IPS-11a (cell line): ENCODE data around the gene LINC00237.

Experiments
- H3K4me3 ChIP-seq: one replicate; pipeline ENCODE4 v1.5.1; 2013; ENCODE audit warnings: low read depth, low read length, control low read depth

The LINC00237 gene

DNA sequence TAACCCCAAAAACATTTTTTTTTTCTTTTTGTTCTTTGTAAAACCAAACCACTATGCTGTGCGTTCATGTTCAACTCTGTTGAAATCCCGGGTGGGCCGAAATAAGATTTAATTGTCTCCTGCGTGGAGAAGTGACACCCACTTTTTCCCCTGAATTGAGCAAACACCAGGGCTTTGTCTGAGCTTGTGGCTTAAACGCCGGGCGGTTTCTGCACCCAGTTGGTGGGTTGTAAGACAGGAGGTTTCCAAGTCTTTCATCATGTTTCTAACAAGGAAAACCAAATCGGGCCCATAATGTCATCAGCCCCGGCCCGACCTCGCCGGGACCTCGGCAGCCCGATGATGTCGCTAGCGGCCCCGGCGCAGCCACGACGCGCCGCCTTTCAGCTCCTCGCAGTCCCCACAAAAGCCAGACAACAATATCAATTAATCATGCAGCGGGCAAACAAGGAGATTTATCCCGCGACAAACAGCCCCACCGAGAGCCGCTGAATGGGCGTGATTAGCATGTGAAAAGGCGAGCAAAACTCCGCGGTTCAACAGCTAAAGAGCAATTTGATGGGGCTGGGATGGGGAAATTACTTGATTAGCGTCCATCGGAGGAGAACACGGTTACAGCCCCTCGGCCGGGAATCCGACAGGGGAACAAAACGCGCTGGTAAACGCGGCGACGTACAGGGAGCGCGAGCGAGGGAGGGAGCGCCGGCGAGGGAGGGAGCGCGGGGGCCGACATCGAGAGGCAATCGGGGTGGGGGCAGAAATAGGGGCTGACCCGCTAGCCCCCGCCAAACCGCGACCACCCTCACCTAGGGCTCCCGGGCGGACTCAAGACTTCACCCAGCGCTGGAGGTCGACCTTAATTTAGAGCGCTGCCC lies 5.3 kb downstream of the LINC00237 start:
- peak overlapping the region; percentile 51 for H3K4me3 ChIP-seq

DNA sequence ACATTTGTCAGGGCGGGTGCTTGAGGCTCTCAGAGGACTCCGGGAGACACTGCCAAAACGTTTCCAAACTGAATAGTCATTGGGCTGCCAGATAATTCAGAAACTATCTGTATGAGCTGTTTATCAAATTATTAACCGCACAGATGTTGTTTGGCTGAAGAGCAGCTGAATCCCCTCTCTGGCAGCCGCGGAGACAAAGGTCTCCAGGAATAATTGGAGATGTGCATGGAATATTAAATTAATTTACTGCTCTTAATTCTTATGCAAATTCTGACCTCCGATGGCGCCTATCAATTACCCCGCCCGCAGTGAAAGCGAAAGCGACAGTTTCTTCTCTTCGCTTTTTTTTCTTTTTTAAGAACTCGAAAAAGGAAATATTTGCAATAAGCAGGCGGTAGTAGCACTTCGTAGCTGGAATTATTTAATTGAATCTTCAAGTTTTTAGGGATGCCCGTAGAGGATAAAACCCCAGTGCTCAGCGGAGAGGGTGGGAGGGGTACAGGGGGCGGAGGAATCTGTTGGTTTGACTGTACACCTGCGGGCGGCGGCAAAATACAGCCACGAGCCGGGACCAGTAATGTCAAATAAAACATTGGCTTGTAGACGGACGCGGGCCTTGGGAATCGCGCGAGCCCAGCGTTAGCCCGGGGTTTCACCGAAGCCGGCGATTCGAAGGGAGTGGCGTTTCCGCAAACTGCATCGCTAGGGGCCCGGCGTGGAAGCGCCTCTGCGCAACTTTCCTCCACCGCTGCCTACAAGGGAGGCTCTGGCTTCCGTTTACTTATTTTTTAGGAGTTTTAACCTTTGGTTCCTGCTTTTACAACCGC lies 6.2 kb downstream of the LINC00237 start:
- peak overlapping the region; percentile 36 for H3K4me3 ChIP-seq

DNA sequence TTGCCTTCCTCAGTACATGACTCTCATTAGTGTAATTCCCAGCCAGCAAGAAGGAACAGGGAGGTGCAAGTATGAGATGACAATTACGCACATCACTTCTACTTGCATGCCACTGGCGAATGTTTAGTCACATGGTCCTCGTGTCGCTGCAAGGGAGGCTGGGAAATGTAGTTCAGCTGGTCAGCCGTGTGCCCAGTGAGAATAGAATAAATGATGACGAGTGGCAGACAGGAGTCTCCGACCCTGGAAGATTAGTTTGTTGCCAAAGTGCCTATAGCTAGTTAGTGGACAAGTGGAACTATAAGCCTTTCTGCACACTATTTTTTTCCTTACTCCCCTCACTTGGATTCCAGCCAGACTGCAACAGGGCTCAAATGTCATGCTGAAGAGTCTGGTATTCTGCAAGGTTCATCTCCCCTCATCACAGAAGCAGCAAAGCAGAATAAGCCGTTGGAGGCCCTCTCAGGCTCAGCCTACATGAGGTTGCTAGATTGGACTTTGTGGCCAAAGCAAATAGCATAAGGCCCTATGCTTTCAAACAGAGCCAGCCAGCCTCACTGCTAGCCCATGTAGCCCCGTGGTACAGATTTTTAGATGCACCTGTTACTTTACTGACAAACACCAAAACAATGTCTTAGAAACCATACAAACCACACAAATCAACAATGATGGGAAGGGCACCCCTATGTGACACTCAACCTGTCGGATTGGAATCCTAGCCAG lies 9.7 kb downstream of the LINC00237 start:
- H3K4me3 ChIP-seq = no peak overlapping the region

DNA sequence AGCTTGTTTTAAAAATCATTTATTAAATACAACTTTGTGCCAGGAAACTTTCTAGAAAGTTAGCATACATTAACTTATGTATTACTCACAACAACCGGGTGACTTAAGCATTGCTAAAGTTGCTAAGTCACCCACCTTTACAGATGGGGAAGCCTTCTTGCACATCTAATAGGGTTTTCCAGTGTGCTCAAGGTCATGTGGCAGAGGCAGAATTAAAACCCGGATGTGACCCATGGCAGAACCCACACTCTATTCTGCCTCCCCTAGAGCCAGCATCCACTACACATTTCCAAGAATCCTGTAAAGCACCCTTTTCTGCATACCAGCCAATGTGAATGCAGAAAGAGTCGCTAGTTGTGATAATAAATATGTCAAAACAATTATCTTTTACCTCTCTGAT lies 13.4 kb downstream of the LINC00237 start:
- no peak overlapping the region for H3K4me3 ChIP-seq

DNA sequence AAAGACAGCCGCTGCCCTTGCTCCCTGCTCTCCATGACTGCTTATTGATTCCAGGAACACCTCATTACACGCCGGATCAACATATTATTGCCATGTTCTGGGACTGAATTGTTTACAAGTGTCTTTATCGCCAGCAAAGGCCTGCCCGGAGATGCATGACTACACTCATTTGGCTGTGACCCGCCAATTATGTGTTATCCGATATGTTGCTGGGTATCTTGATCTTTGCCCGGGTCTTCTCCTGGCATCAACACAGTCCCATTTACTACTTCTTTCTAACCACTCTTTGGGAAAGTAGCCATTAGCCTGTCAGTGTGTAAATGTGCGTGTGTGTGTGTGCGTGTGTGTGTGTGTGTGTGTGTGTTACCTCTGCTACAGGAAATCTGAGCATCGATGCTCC lies 15.4 kb downstream of the LINC00237 start:
- no peak overlapping the region for H3K4me3 ChIP-seq

DNA sequence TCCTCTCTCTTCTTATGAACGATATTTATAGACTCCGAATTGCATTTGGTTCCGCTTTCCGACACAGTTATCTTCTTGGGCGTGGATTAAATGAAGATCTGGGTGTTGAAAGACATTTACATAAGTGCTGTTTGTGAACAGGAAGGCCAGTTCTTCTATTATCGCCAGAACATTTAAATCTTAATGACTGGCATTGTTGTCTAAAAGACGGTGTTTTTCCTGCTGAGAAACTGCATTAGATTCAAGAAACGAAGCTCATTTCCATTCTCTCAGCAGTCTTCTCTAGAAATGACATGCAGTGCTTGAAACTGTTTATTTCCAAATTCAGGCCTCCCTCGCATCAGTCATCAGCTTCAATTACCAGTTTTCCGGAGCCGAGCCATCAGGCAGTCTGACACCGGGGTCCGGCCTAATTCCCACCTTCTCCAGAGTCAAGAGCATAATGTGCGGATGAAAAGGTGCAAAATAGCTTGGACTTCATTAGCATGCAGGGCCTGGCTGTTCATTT lies 16.0 kb downstream of the LINC00237 start:
- H3K4me3 ChIP-seq = no peak overlapping the region

DNA sequence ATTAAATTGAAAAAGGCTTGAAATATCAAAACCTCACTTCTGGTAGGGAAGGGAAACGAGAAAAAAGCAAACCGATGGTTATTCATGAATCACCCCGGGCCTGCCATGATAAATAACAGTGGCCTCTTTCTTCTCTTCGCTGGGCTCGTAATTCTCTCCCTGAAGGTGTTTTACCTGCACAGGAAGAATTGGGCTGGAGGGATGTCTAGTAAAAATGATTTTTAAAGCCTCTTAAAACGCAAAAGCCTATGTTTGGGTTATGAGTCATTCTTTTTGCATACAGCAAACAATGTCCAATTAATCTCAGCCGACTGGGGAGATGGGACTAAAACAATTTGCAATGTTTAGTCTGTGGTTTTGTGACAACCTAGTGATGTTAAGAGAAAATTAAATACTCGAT lies 16.8 kb downstream of the LINC00237 start:
- H3K4me3 ChIP-seq = no peak overlapping the region

DNA sequence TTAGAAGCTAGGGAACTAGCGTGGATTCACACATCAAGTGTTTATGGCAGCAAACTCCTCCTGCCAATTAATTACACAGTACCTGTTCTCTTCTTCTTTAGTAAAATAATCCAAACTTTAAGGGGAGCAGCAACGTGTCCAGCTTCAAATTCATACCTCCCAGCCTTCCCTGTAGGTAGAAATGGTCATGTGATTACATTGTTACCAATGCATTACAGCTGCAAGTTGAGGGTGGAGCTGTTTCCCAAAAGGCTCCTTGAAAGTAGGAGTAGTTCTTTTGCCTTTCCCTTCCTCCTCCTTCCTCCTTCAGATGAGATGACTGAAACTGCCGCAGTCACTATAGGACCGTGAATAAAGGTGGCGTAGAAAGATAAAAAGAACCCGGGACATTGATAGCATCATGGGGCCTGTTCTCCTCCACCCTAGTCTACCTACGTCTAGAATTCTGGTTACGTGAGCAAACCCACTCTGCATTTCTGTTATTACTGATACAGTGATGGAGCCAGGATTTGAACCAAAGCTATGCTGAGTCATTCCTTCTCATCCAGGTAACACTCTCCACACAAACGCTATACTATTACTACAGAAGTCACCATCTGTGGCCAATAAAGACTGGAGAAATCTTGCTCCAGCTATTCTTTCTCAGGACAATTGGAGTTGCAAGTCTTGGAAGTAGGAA lies 18.2 kb downstream of the LINC00237 start:
- no peak overlapping the region for H3K4me3 ChIP-seq

DNA sequence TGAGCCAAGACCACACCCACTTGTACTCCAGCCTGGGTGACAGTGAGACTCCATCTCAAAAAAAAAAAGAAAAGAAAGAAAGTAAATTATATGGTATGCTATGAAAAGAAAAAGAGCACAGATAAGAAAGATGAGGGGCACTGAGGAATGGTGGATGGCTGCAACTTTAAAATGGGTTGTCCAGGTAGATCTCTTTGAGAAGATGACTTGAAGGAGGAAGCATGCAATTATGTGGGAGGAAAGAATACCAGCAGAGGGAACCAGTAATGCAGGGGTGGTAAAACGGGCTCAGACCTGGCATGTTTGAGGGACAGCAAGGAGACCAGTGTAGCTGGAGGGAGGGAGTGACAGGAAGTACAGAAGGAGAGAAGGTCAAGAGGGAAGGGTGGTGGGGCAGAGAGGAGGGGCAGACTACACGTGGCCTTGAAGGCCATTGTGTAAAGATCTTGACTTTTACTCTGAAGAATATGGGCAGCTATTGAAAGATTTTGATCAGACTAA lies 22.3 kb downstream of the LINC00237 start:
- no peak overlapping the region for H3K4me3 ChIP-seq

DNA sequence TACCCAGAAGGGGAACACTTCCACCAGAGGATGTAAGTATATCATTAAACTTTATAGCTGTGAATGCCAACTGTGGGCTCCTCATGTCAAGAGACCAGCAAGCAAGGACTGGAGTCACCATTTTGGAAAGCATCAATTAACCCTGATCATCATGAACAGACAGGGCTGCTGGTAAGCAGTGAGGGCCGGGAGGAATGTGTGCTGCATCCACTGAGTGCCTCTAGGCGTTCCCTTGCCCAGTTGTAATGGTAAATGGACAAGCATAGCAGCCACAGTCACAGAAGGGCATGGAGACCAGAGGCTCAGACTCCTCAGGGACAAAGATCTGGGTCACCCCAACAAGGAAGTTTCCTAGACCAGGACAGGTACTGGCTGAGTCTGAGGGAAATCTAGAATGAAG lies 23.6 kb downstream of the LINC00237 start:
- H3K4me3 ChIP-seq = no peak overlapping the region

DNA sequence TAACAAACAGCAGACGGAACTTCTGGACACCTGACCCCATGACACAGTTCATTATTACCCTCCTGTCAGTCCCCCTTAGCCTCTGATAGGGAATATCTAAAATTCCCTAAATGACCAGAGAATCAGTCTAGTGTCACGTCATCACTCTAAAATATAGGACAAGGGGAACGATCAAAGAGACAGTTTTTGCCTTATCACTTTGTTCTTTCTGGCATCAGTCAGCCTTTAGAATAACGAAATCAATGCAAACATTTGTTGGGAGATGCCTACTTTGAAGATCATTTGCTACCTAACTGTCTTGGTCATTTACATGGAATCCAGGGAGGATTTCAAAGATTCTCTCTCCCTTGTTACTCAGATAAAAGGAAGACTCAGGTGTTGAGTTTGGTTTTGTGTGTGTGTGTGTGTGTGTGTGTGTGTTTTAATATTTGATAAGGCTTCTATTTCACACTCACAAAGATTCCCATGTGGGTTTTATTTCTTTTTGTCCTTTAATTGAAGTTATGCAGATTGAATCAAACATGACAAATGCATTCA lies 28.3 kb downstream of the LINC00237 start:
- no peak overlapping the region for H3K4me3 ChIP-seq

DNA sequence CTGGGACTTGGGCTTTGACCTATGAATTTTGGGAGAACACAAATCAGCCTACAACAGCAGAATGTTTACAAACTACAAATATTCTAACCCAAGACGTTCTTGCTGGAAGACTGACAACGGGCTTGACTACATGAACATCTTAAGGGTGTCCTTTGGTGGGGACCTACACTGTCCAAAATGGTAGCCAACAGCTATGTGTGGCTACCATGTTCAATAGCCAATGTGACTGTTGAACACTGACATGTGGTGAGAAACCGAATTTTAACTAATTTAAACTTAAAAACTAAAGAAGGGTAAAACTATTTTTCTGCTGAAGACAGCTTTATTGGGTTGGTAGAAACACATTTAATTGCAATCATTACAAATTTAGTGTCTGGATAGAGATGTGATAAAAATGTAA lies 30.1 kb downstream of the LINC00237 start:
- no peak overlapping the region for H3K4me3 ChIP-seq

DNA sequence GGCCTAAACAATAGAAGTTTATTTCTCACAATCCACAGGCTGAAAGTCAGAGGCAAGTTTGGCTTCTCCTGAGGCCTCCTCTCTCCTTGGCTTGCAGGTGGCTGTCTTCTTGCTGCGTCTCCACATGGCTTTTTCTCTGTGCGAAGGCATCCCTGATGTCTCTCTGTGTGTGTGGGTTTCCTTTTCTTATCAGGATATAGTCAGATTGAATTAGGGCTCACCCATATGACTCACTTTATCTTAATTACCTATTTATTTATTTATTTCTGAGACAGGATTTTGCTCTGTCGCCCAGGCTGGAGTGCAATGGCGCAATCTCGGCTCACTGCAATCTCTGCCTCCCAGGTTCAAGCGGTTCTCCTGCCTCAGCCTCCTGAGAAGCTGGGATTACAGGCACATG lies 30.7 kb downstream of the LINC00237 start:
- no peak overlapping the region for H3K4me3 ChIP-seq

DNA sequence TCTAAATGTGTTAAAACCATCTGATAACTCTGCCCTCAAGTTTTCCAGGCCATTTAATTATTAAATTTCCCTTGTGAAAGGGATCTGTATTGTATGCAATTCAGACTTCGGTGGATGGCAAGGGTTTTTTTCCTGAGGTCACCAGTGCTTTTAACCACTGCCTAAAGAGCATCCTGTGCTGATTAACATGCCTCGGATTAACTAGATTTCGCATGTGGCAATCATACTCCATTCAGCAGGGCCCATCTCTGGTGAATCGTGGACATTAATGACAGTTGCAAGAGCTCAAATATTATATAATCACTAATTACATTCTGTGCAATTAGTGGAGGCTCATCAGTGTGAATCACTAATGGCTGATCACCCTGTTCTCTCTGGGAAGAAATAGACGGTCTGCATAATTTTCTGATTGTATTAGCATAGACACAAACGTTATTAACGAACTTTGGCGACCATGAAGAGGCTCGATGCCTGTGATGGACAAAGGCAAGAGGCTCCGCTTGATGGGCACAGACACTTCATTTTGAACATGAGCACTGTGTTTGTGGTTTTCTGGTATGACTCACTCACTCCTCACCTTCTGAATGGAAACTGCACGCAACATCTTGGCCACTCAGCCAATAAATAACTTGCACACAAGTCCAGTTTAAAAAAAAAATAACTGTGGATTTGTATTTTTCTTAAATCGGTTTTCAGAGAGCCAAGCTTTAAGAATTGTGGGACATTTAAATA lies 31.4 kb downstream of the LINC00237 start:
- H3K4me3 ChIP-seq = no peak overlapping the region

DNA sequence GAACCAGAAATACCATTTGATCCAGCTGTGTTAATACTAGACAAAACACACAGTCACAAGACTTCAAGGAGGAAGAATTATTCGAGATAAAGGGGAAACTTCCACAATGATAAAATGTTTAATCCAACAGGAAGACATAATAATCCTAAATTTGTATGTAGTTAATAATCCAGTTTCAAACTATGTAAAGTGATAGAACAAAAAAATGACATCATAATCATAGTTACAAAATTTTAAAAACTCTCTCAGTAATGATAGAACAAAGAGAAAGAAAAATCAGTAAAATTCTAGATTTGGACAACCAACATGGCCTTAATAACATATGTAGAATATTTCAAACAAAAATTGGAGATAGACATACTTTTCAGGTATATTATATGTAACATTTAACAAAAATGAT lies 38.9 kb downstream of the LINC00237 start:
- H3K4me3 ChIP-seq = no peak overlapping the region

DNA sequence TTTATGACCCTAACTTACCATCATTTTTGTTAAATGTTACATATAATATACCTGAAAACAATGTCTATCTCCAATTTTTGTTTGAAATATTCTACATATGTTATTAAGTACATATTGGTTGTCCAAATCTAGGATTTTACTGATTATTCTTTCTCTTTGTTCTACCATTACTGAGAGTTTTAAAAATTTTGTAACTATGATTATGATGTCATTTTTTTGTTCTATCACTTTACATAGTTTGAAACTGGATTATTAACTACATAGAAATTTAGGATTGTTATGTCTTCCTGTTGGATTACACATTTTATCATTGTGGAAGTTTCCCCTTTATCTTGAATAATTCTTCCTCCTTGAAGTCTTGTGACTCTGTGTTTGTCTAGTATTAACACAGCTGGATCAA lies 41.2 kb downstream of the LINC00237 start:
- H3K4me3 ChIP-seq = no peak overlapping the region

DNA sequence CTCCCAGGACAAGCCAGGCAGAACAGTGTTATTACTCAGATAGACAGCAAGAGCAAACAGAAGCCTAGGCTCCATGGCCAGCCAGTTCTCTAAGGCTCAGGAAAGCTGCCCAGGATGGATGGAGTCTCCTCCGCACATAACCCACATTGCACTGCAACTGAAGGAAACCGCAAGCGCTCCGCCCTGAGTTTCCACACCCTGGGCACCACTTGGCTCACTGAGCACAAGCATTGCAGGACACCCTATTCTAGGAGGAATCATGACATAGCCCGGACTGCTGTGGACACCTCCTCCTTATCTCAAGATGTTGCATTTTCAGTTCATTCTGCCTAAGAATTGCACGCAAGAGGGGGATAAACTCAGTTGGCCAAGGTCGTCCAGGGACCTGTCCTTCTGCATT lies 42.9 kb downstream of the LINC00237 start:
- no peak overlapping the region for H3K4me3 ChIP-seq

DNA sequence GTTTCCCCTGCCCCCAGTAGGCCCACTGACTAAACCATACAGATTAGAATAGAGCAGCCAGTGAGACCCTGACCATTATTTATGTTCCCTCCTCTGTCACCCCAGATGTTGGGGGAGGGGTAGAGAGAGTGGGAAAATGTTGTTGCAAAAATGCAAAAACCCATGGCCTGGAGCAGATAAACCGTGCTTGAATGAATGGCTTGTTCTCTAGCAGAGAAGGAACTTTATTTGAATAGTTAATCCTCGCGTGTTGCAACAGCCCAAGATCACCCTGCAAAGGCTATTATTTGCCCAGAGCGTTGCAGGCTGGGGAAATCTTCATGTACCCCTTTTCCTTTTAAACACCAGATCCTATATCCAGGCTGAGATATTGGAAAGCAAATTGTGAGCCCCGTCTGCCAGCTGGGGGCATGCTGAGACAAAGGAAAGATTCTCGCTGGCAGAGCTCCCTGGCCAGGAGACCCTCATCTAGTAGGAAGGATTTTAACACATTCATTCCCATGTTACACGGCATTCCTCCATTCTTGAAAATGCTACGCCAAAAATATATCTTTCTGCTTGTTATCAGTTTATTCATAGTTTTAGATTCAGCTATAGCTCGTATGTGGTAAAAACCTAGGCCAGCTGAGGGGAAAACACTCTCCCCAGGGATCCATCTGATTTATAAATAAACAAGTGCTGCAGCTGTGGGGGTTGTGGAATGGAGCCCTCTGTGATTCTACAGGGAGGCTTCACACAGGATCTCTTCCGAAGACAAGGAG lies 53.0 kb downstream of the LINC00237 start:
- no peak overlapping the region for H3K4me3 ChIP-seq

DNA sequence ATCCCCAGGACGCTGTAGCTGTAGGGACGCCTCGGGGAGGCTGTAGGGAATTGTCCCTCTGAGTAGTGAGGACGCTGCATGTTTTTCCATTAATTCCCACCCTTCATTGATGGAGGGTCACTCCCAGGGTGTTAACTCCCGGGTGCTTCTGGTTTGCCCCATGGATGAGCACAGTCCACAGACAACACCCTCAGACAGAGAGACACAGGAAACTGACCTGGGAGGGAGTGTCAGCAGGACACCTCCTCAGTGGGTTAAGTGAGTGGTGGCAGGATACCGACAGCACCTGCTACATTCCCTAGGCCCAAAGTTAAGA lies 53.5 kb downstream of the LINC00237 start:
- no peak overlapping the region for H3K4me3 ChIP-seq
